ENCODE results near the gene QARS1.

Gene QARS1

GRCh38 chr3:49121132-49121736 lies 16.7 kb upstream of the QARS1 start:
- H3K4me3 ChIP-seq (ENCODE audit: low read depth, low read length) = peak overlapping the region; percentile 91
- TF ChIP-seq, protein P1, sequence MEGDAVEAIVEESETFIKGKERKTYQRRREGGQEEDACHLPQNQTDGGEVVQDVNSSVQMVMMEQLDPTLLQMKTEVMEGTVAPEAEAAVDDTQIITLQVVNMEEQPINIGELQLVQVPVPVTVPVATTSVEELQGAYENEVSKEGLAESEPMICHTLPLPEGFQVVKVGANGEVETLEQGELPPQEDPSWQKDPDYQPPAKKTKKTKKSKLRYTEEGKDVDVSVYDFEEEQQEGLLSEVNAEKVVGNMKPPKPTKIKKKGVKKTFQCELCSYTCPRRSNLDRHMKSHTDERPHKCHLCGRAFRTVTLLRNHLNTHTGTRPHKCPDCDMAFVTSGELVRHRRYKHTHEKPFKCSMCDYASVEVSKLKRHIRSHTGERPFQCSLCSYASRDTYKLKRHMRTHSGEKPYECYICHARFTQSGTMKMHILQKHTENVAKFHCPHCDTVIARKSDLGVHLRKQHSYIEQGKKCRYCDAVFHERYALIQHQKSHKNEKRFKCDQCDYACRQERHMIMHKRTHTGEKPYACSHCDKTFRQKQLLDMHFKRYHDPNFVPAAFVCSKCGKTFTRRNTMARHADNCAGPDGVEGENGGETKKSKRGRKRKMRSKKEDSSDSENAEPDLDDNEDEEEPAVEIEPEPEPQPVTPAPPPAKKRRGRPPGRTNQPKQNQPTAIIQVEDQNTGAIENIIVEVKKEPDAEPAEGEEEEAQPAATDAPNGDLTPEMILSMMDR (IDR thresholded peaks at IDR 0.05; ENCODE audit: control insufficient read depth, extremely low read depth, insufficient read depth) = no peak
- no peak for DNase-seq (ENCODE audit: low read depth)

- TF ChIP-seq, protein P1 (IDR thresholded peaks at IDR 0.05; ENCODE audit: control insufficient read depth, extremely low read depth, insufficient read depth) = no peak
- peak; percentile 78 for DNase-seq (ENCODE audit: low read depth)
Measured at GRCh38 chr3:49120438-49121131, 16.0 kb upstream of the QARS1 start, which contains the start of gene USP19. Gene USP19 (minus strand): TSS chr3:49120823. CDS start chr3:49119145, 1,678 bp downstream.

GRCh38 chr3:49120096-49120437 lies 15.5 kb upstream of the QARS1 start:
- peak overlapping the region; percentile 91 for H3K4me3 ChIP-seq (ENCODE audit: low read depth, low read length)
- DNase-seq (ENCODE audit: low read depth) = no peak
- TF ChIP-seq, protein P1 (IDR thresholded peaks at IDR 0.05; ENCODE audit: control insufficient read depth, extremely low read depth, insufficient read depth) = no peak

More at GRCh38 chr3:49120438-49121131, 16.0 kb upstream of the QARS1 start, which contains the start of gene USP19:
- H3K4me3 ChIP-seq (ENCODE audit: low read depth, low read length) = peak within 1 kb of the TSS; percentile 91

DNA sequence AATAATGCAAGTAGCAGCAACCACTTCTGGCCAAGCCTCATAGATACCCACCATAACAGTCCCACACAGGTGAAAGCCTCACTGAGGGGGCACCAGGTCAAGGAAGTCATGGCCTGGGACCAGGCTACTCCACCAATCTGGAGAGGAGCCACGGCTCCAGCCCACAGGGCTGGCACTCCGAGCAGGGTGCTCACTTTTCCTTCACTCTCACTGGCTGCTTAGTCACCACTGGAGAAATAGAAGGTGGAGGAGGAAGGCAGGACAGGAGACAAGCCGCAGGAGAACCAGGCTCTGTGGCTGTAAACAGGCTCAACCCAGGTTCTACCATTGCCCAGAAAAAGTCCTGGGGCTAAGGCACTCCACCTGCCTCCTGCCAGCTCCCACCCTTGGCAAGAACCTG lies 14.9 kb upstream of the QARS1 start:
- DNase-seq (ENCODE audit: low read depth) = no peak
- TF ChIP-seq, protein P1 (IDR thresholded peaks at IDR 0.05; ENCODE audit: control insufficient read depth, extremely low read depth, insufficient read depth) = no peak
- peak overlapping the region; percentile 91 for H3K4me3 ChIP-seq (ENCODE audit: low read depth, low read length)

- H3K4me3 ChIP-seq (ENCODE audit: low read depth, low read length) = peak overlapping the region; percentile 91
Measured at GRCh38 chr3:49119036-49119435, 14.5 kb upstream of the QARS1 start.

DNA sequence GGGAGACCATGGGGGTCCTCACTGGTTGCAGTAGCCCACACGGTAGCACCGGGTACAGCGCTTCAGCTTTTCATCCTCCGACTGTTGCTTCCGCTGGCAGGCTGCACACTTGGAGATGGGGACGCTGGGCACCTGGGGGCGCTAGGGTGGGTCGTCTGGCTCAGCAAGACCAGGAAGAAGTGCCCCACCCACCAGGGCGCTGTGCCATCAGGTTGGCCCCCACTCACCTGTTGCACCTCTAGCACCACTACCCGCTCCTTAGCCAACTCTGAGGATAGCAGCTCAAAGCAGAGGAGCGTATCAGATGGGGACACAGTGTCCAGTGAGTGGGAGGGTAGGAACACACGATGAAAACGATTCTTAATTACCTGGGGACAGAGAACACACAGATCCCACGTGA lies 7.7 kb upstream of the QARS1 start:
- H3K4me3 ChIP-seq (ENCODE audit: low read depth, low read length) = no peak overlapping the region
- TF ChIP-seq, protein P1 (IDR thresholded peaks at IDR 0.05; ENCODE audit: control insufficient read depth, extremely low read depth, insufficient read depth) = 0 out of 2 replicates have a peak, but pooled peaks have one; percentile 2
- no peak for DNase-seq (ENCODE audit: low read depth)

More at GRCh38 chr3:49119036-49119435, 14.5 kb upstream of the QARS1 start:
- TF ChIP-seq, protein P1 (IDR thresholded peaks at IDR 0.05; ENCODE audit: control insufficient read depth, extremely low read depth, insufficient read depth) = no peak
- DNase-seq (ENCODE audit: low read depth) = no peak

Data from LNCaP clone FGC (cell line).